Vagina (tissue), 2 donors: Measurements from ENCODE around the gene VEGFD.
"Not testable (repeated sequence)": the region's sequence is repeated elsewhere in the genome, so short reads cannot be mapped to it uniquely, and the experiment has no call there.

Experiments
- CTCF ChIP-seq, 3 experiments: fragments of 450-650 bp in 2 of 3; fragments of 200-600 bp in 1 of 3; sonication (generic) in 1 of 3; IDR thresholded peaks; one replicate each; pipeline ENCODE4 v1.5.1; 2017 to 2019; ENCODE audit warnings: antibody characterized with exemption in 3 of 3, mild to moderate bottlenecking in 2 of 3, moderate library complexity in 2 of 3
- POLR2A ChIP-seq, 2 donors: fragments of 450-650 bp; IDR thresholded peaks; one replicate each; pipeline ENCODE4 v1.6.1; 2017; ENCODE audit warnings: antibody characterized with exemption in 2 of 2, mild to moderate bottlenecking in 2 of 2, moderate library complexity in 2 of 2
- POLR2AphosphoS5 ChIP-seq, 2 donors: sonication (generic); formaldehyde crosslinking; IDR thresholded peaks; one replicate each; pipeline ENCODE4 v1.9.0; 2017; ENCODE audit warnings: antibody characterized with exemption in 2 of 2, mild to moderate bottlenecking in 2 of 2, low read depth in 1 of 2; ENCODE audit not compliant: insufficient read depth in 1 of 2

DNA sequence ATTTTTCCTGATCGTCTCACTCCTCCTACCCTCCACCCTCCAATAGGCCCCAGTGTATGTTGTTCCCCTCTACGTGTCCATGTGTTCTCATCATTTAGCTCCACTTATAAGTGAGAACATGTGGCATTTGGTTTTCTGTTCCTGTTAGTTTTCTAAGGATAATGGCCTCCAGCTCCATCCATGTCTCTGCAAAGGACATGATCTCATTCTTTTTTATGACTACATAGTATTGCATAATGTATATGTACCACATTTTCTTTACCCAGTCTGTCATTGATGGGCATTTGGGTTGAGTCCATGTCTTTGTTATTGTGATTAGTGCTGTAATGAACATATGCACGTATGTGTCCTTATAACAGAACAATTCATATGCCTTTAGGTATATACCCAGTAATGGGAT is 78.3 kb downstream of the VEGFD start:
- not testable (repeated sequence) for TF ChIP-seq POLR2A (IDR thresholded peaks at IDR 0.05); CTCF (IDR thresholded peaks at IDR 0.05); POLR2AphosphoS5 (IDR thresholded peaks at IDR 0.05; ENCODE audit: insufficient read depth in 1 of 2, low read depth in 1 of 2)
